HG02870 (cell line): Measurements from ENCODE around the gene ADCY7.

Experiments
- ATAC-seq: cut with Tn5 transposase; IDR thresholded peaks from one replicate; pipeline ENCODE4 v1.9.1; 2021; ENCODE audit warnings: mild to moderate bottlenecking, moderate library complexity; ENCODE audit not compliant: unreplicated experiment

Gene ADCY7

GRCh38 chr16:50310308-50311133 lies 44.2 kb downstream of the ADCY7 start:
- ATAC-seq: no peak

GRCh38 chr16:50311134-50311528 lies 44.8 kb downstream of the ADCY7 start:
- ATAC-seq: no peak

GRCh38 chr16:50311891-50312501 lies 45.6 kb downstream of the ADCY7 start:
- ATAC-seq: no peak

GRCh38 chr16:50313596-50314478 lies 47.5 kb downstream of the ADCY7 start:
- ATAC-seq: no peak

GRCh38 chr16:50314665-50315064 lies 48.3 kb downstream of the ADCY7 start:
- ATAC-seq: no peak

- ATAC-seq: no peak
These were observed 49.1 kb downstream of the ADCY7 start for GRCh38 chr16:50315346-50315997.

GRCh38 chr16:50316102-50316847 lies 49.9 kb downstream of the ADCY7 start:
- ATAC-seq: no peak

- ATAC-seq: no peak
These were observed 50.7 kb downstream of the ADCY7 start for GRCh38 chr16:50316848-50317630.

- ATAC-seq: no peak
These were observed 52.6 kb downstream of the ADCY7 start for GRCh38 chr16:50318796-50319578.

GRCh38 chr16:50320310-50320709 lies 54.0 kb downstream of the ADCY7 start:
- no peak for ATAC-seq

- no peak for ATAC-seq
These were observed 56.0 kb downstream of the ADCY7 start for GRCh38 chr16:50322333-50322732.

GRCh38 chr16:50323335-50324011 lies 57.1 kb downstream of the ADCY7 start:
- ATAC-seq: no peak

GRCh38 chr16:50324345-50324744 lies 58.0 kb downstream of the ADCY7 start:
- no peak for ATAC-seq

GRCh38 chr16:50326264-50326663 lies 59.9 kb downstream of the ADCY7 start:
- no peak for ATAC-seq

- peak; percentile 76 for ATAC-seq
These were observed 60.6 kb downstream of the ADCY7 start for GRCh38 chr16:50326835-50327465.

- no peak for ATAC-seq
These were observed 63.3 kb downstream of the ADCY7 start for GRCh38 chr16:50329446-50330189.

GRCh38 chr16:50331570-50331969 lies 65.2 kb downstream of the ADCY7 start:
- ATAC-seq: no peak
